Adrenal gland (tissue), 12 donors: ENCODE results near the gene RBBP5. TPM values are rescaled to one million over a fixed set of nuclear protein-coding genes. Genes with fewer than 3 reads are reported as not detected.
A peak's percentile ranks its signal among the peaks of the same experiment; 100 is the strongest.

ENCODE experiments used
- DNase-seq, 7 donors: peaks; one replicate each; pipeline ENCODE4 v3.0.0-alpha.2; 2019 to 2020
- H3K27ac ChIP-seq, 5 donors: fragments of 200-600 bp; sonication (generic) in 4 of 5; 1 replicate in 3 of 5; 2 replicates in 2 of 5; pipeline versions ENCODE4 v1.5.1 to v1.8.0; 2016 to 2020; ENCODE audit warnings: mild to moderate bottlenecking in 1 of 5
- H3K27me3 ChIP-seq: fragments of 200-600 bp; 2 replicates; pipeline ENCODE4 v1.8.0; 2021
- H3K36me3 ChIP-seq, 2 donors: fragments of 200-600 bp; replicated peaks in 1 of 2; 1 replicate in 1 of 2; 2 replicates in 1 of 2; pipeline versions ENCODE4 v1.5.1 to v1.8.0; 2018 to 2022
- H3K4me1 ChIP-seq, 2 donors: fragments of 200-600 bp; replicated peaks in 1 of 2; 1 replicate in 1 of 2; 2 replicates in 1 of 2; pipeline versions ENCODE4 v1.5.1 to v1.8.0; 2018 to 2021
- H3K4me3 ChIP-seq, 4 donors: fragments of 200-600 bp; sonication (generic) in 3 of 4; one replicate each; pipeline ENCODE4 v1.5.1; 2016 to 2018
- H3K9me3 ChIP-seq, 3 donors: fragments of 200-600 bp; sonication (generic) in 1 of 3; replicated peaks in 1 of 3; 1 replicate in 2 of 3; 2 replicates in 1 of 3; pipeline versions ENCODE4 v1.5.1 to v1.8.0; 2016 to 2021
- POLR2A ChIP-seq, 2 donors: fragments of 450-650 bp; IDR thresholded peaks; one replicate each; pipeline ENCODE4 v1.6.1; 2017; ENCODE audit warnings: antibody characterized with exemption in 2 of 2, mild to moderate bottlenecking in 2 of 2, moderate library complexity in 1 of 2
- WGBS, 4 donors: extraction: QIAGEN DNeasy Blood & Tissue Kit in 2 of 4; methylation state at CpG; one replicate each; pipeline versions ENCODE4 v1.1.5 to v1.1.7; 2013 to 2017; 5-methylcytosine and 5-hydroxymethylcytosine counted together
- intact Hi-C, 2 donors: fragments of 100-400 bp; cut with DNase I; formaldehyde crosslinking; loops; one replicate each; pipeline versions ENCODE4 v1.14.1 to v1.15.0; 2022 to 2023
- polyA plus RNA-seq, 3 donors: library from polyadenylated mRNA; stranded (reverse); fragments of 200-250 nt in 2 of 3; fragments of 350-450 nt in 1 of 3; fragmentation: Illumina TruSeq in 1 of 3; extraction: RNeasy Lipid Tissue Mini Kit (QIAGEN cat#74804) in 1 of 3; gene quantifications; one replicate each; pipeline ENCODE4 v1.2.3, GENCODE V29; 2013 to 2014
- total RNA-seq, 9 donors: library from RNA; depleted of rRNA in 4 of 9; stranded (reverse); fragments of >200 nt in 4 of 9; fragments of 120-200 nt in 1 of 9; fragmentation: NEBNext Ultra II Directional in 1 of 9; extraction: Animal tissue kit (Norgen Biotek cat#: 25700) in 1 of 9; gene quantifications; one replicate each; pipeline versions ENCODE4 v1.1.0 to v1.2.4, GENCODE V29; 2013 to 2023
- TF ChIP-seq, protein P1 (sequence below), 6 experiments: fragments of 450-650 bp in 4 of 6; fragments of 200-600 bp in 2 of 6; sonication (generic) in 1 of 6; IDR thresholded peaks; 1 replicate in 5 of 6; 2 replicates in 1 of 6; pipeline versions ENCODE4 v1.5.1 to v1.8.0; 2016 to 2021; ENCODE audit warnings: antibody characterized with exemption in 6 of 6, mild to moderate bottlenecking in 2 of 6, moderate library complexity in 1 of 6
- donor health status: healthy with polysubstance abuse.
- donor health status: Bipolar disorder and iron deficiency.
- donor health status: DM: yes; HTN: yes; CAD: no.
- donor health status: DM: no; HTN: no; CAD: no.
- donor health status: DM: no; HTN: no; CAD: no.
- donor health status: DM: yes; HTN: yes; CAD: no.

The RBBP5 gene
- total and polyA plus RNA-seq, 12 donors: 4.7 to 26.0 (median 18.3) TPM

DNA sequence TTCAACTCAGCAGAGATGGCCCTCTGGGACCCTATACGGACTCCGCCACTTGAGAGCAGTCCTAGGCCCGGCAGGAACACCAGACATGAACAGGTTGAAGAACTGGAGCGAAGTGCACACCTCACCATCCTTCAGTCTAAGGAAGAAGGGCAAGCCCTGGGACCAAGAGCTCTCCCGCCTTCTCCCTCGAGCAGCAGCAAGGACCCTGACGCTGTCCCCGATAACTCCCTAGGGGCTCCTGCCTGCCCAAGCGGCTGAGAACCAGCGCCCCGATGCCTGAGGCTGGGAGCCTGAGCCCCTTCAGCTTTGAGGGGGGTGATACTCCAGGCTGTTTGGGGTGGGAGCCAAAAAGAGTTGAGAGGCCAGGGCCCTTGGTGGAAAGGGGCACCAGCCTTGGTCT lies 47.7 kb downstream of the RBBP5 start:
- H3K27me3 ChIP-seq: no peaks in the 10 kb centered on the region
- no peak overlapping the region for H3K4me3 ChIP-seq
- WGBS, 4 donors: 96 to 100% (median 97%) methylated on average over 3 to 11 of the region's 11 CpGs
- H3K4me1 ChIP-seq: no peaks in the 10 kb centered on the region
- H3K27ac ChIP-seq: no peak overlapping the region
- H3K9me3 ChIP-seq: no peaks in the 10 kb centered on the region
- no peaks in the 10 kb centered on the region for H3K36me3 ChIP-seq
- peak in 1 of 7 donors; percentile 35 for DNase-seq
- no peak for TF ChIP-seq POLR2A (IDR thresholded peaks at IDR 0.05)
- TF ChIP-seq, protein P1, sequence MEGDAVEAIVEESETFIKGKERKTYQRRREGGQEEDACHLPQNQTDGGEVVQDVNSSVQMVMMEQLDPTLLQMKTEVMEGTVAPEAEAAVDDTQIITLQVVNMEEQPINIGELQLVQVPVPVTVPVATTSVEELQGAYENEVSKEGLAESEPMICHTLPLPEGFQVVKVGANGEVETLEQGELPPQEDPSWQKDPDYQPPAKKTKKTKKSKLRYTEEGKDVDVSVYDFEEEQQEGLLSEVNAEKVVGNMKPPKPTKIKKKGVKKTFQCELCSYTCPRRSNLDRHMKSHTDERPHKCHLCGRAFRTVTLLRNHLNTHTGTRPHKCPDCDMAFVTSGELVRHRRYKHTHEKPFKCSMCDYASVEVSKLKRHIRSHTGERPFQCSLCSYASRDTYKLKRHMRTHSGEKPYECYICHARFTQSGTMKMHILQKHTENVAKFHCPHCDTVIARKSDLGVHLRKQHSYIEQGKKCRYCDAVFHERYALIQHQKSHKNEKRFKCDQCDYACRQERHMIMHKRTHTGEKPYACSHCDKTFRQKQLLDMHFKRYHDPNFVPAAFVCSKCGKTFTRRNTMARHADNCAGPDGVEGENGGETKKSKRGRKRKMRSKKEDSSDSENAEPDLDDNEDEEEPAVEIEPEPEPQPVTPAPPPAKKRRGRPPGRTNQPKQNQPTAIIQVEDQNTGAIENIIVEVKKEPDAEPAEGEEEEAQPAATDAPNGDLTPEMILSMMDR (IDR thresholded peaks at IDR 0.05): no peak
- intact Hi-C loops: no loop called here

DNA sequence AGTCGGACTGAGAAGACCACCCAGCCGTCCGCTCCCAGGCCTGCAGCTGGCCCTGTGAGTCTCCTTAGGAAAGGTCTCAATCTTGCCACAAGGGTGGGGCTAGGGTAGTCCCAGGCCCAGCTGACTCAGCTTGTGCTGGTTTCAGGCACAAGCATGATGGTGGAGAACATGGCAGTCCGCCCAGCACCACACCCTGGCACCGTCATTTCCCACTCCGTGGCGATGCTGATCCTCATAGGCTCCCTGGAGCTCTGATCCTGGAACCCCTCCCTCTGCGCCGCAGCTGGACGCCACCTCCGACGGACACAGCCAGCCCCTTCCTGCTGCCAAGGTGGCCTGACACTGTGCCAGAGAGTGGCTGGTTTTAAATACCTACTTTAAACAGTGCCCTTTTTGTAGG lies 48.3 kb downstream of the RBBP5 start:
- H3K9me3 ChIP-seq: no peaks in the 10 kb centered on the region
- intact Hi-C loops: no loop called here
- no peaks in the 10 kb centered on the region for H3K27me3 ChIP-seq
- no peaks in the 10 kb centered on the region for H3K4me1 ChIP-seq
- no peak for TF ChIP-seq POLR2A (IDR thresholded peaks at IDR 0.05)
- TF ChIP-seq, protein P1 (IDR thresholded peaks at IDR 0.05): no peak
- peak in 1 of 7 donors; percentile 30 for DNase-seq
- 87 to 93% (median 92%) methylated on average over 9 to 12 of the region's 12 CpGs for WGBS, 4 donors
- H3K4me3 ChIP-seq: no peak overlapping the region
- H3K36me3 ChIP-seq: no peaks in the 10 kb centered on the region
- H3K27ac ChIP-seq: no peak overlapping the region

DNA sequence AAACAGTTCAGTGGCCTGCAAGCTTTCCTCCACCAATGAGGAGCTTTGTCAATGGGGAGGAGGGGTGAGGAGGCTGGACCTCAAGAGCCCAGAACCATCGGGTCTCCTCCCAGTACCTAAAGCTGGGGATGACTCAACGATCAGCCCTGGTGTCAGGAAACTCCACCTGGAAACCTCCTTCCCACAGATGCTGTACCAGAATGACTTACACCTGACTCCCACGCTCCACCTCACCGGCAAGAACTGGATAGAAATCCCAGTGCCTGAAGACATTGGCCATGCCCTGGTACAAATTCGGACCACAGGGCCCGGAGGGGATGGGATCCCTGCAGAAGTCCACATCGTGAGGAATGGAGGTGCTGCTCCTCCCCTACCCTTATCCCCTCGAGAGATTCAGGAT lies 48.9 kb downstream of the RBBP5 start:
- no peaks in the 10 kb centered on the region for H3K4me1 ChIP-seq
- no peaks in the 10 kb centered on the region for H3K36me3 ChIP-seq
- no peaks in the 10 kb centered on the region for H3K9me3 ChIP-seq
- no peak for TF ChIP-seq POLR2A (IDR thresholded peaks at IDR 0.05)
- TF ChIP-seq, protein P1 (IDR thresholded peaks at IDR 0.05): no peak
- H3K4me3 ChIP-seq: no peak overlapping the region
- no peaks in the 10 kb centered on the region for H3K27me3 ChIP-seq
- H3K27ac ChIP-seq: no peak overlapping the region
- intact Hi-C loops: no loop called here
- no peak for DNase-seq
- 82 to 95% (median 87%) methylated on average over 5 to 8 of the region's 8 CpGs for WGBS, 4 donors

DNA sequence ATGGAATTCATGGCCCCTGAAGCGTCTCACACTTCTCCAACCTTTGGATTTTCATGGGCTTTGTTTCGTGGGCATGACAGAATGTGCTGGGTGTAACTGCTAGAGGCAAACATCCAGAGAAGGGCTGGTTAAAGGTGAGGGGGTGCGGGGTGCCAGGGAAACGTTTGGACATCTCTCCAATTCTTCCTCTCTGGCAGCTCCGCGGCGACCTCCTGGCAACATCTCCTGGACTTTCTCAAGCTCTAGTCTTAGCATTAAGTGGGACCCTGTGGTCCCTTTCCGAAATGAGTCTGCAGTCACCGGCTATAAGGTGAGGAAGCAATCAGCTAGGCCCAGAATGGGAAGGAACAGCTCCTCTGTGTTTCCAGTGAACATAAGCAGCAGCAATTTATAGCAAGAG lies 49.5 kb downstream of the RBBP5 start:
- Histone ChIP-seq H3K4me1 (no peaks in the 10 kb centered on the region), H3K36me3 (no peaks in the 10 kb centered on the region), H3K27ac (no peak overlapping the region), H3K9me3 (no peaks in the 10 kb centered on the region), H3K27me3 (no peaks in the 10 kb centered on the region), H3K4me3 (no peak overlapping the region)
- DNase-seq: no peak
- TF ChIP-seq POLR2A (IDR thresholded peaks at IDR 0.05): no peak
- TF ChIP-seq, protein P1 (IDR thresholded peaks at IDR 0.05): no peak
- intact Hi-C loops: no loop called here
- WGBS, 4 donors: 81 to 95% (median 83%) methylated on average over 3 to 9 of the region's 9 CpGs
